Body of pancreas (tissue), 4 donors: ENCODE results near the gene INAVA.

Source experiments
- CTCF ChIP-seq, 7 experiments: fragments of 450-650 bp in 4 of 7; fragments of 200-600 bp in 3 of 7; sonication (generic) in 3 of 7; IDR thresholded peaks; one replicate each; pipeline ENCODE4 v1.5.1; 2016 to 2019; ENCODE audit warnings: antibody characterized with exemption in 7 of 7
- POLR2A ChIP-seq, 3 donors: fragments of 450-650 bp; IDR thresholded peaks; one replicate each; pipeline ENCODE4 v1.6.1; 2016; ENCODE audit warnings: antibody characterized with exemption in 3 of 3, mild to moderate bottlenecking in 2 of 3

- TF ChIP-seq CTCF (IDR thresholded peaks at IDR 0.05) (no peak), POLR2A (IDR thresholded peaks at IDR 0.05) (no peak)
These were observed 13.6 kb downstream of the INAVA start for GRCh38 chr1:200908191-200908868.
